ENCODE results near the gene FCN3.
"Not testable (repeated sequence)": the region's sequence is repeated elsewhere in the genome, so short reads cannot be mapped to it uniquely, and the experiment has no call there.

The FCN3 gene

GRCh38 chr1:27374362-27375086 is at the start of gene FCN3:
TSS of gene FCN3 (minus strand) at chr1:27374824. CDS start at chr1:27374818, 6 bp downstream.
- DNase-seq, result peak; percentile 68 to 86

DNA sequence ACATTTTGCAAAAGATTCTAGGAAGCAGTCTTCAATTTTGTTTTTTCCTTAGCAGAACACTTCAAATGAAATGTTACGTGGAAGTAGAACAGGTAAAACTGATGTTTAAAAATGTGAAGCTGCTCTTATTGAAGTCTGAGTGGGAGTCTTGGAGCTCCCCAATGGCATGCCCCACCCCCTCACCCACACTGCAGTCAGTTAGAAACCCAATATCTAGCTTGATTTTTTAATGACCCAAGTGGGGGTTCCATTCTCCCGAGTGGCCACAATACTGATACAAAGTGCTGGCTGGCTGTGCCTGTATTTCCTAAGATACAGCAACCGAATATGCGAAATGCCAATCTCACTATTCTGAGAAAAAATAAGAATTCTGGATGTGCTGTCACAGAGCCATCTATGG is 49.1 kb upstream of the FCN3 start:
- DNase-seq, result no peak

- DNase-seq, result no peak
These were observed 43.9 kb upstream of the FCN3 start for GRCh38 chr1:27418326-27419185.

DNA sequence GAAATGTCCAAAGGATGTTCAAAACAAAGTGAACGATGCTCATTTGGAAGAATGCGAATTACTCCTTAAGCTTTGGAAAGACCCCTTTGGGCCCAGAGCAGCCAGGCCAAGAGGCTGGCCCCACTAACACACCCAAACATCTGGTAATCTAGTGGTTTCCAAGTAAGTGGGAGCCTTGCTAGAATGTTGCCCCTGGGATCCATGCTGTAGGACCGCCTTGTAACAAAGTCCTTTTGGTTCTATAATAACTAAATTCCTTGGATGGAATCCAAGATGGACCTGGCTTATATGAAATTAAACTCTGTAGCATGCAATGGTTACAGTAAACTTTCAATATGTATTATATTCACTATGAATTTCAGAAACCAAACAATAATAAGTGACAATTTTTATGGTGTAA is 43.1 kb upstream of the FCN3 start:
- DNase-seq, result no peak

DNA sequence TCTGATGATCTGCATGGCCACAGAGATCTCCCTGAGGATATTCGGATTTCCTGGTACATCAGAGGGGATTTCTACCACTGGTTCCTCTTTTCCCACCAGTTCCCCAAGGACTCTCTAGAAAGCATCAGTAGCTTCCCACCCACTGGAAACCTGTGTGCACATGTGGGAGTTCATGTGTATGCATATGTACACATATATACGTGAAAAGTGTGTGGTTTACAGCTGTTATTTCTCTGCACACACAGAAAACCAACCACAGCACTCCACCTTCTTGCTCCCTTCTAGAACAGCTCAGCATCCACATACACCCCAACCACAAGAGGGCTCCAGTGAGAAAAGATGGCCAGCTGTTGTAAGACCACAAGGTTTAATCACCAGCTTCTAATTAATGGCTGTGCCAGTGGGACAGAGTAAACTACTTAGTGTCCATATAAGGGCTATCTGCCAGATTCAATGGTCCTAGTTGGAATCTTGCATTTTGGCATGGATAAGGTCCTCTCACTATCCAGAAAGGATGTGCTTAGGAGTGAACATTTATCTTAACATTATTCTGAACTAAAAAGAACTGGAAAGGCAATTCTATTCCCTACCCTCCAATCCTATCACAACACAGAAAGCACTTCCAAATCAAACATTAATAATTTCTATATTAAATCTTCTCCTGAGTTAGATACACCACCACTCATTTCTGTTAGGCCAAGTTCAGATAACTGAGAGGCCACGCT is 41.9 kb upstream of the FCN3 start:
- peak in 1 of 2 experiments; percentile 62 for DNase-seq

DNA sequence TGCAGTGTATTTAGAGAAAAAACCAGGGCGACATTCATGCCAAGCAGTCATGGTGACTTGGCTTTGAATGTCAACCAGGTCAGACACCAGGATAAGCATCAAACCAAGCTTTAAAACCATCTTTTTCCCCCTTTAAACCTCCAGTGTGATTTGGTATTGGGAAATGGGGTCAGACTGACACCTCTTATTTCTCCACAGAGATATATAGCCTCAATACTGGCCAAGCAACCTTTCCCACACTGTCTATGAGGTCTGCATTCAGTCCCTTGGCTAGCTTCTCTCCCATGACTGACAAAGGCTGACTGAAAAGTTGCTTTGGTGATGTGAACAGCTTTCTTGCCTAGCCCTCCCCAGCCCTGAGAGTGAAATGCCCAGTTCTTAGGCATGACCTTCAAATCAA is 39.5 kb upstream of the FCN3 start:
- DNase-seq, result no peak

DNA sequence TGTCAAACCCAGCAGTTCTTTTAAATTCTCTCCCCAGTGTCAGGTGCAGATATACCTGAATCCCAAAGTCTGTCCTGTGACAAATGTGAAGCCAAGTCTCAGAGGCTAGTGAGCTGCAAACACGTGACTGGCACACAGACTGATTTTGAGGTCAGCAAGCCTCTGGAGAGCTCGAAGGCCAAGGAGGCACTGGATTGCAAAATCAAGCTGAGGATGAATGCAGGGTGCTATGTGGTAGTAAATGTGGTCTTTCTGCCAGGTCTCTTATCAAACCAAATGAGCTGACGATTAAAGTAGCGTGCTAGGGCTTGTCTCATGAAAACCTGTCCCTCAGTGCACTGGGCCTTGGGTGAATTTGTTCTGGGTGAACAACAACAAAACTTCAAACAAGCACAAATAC is 38.4 kb upstream of the FCN3 start:
- no peak for DNase-seq

DNA sequence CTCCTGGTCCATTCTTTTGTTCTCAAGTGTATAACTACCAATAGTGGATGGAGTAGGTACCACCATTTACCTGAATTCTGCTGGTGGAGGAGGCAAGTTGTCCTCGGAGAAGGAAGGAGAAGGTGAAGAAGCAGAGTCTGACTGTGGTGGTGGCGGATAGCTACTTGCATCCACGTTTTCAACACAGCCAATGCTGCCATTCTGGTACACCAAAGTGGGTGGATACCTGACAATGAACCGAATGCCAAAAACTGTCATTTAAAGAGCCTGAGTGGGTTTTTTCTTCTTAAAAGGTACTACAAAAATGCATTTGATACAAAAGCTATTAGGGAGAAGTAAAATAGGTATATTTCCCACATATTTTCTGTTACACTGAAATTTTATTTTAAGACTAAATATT is 37.9 kb upstream of the FCN3 start:
- no peak for DNase-seq

DNA sequence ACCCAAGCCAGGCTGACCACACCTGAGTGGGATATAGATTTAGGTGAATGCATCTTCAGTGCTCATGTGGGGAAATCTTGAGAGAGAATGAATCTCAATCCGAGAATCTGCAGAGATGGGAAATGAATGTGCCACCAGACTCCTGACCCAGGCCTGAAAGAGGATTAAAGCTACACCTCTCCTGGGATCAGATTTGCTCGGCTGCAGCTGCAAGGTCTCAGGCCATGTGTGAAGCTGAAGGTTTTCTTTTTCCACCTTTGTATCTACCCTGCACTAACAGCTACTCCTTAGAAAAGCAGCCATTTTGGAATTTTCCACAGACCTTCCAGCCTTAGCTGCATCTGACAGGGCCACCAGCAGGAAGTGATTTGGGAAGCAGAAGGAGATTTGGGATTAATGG is 36.1 kb upstream of the FCN3 start:
- DNase-seq, result no peak

DNA sequence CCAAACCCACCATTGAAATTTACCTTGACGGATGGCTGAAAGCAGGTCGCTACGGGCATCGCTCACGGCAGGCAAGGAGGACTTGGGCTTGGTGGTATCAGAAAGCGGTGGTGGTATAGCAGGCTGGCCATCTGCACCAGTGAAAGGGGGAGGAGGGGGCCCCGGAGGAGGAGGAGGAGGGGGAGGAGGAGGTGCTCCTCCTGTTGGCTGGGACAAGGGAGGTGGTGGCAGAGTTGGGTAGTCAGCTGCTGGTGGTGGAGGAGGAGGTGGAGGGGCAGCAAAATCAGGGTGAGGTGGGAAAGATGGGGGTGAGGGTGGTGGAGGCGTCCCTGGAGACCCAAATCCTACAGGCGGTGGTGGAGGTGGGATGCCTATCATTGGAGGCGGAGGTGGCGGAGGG is 35.0 kb upstream of the FCN3 start:
- no peak for DNase-seq

GRCh38 chr1:27408151-27408550 is 33.5 kb upstream of the FCN3 start:
- no peak for DNase-seq

- DNase-seq, result not testable (repeated sequence)
These were observed 32.2 kb upstream of the FCN3 start for GRCh38 chr1:27406791-27407190.

GRCh38 chr1:27406362-27406680 is 31.7 kb upstream of the FCN3 start:
- no peak for DNase-seq

GRCh38 chr1:27405598-27406361 is 31.2 kb upstream of the FCN3 start:
- not testable (repeated sequence) for DNase-seq

DNA sequence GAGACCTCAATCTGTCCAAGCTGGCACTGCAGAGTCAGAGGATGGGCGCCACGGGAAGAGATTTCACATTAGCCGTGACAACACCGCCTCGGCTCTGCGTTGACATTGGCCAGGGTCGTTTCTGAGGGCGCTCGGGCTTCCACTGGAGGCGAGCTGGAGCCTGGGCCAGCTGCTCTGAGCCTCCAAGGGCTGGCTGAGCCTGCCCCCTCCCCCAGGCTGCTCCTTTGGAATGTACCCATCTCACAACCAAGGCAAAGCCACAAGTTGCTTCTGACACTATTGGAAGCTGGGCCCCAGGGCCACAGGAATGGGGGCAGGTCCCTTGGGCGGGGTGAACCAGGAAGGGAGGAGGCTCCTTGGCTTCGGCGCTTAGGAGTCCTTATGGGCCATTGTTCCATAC is 30.4 kb upstream of the FCN3 start:
- no peak for DNase-seq

DNA sequence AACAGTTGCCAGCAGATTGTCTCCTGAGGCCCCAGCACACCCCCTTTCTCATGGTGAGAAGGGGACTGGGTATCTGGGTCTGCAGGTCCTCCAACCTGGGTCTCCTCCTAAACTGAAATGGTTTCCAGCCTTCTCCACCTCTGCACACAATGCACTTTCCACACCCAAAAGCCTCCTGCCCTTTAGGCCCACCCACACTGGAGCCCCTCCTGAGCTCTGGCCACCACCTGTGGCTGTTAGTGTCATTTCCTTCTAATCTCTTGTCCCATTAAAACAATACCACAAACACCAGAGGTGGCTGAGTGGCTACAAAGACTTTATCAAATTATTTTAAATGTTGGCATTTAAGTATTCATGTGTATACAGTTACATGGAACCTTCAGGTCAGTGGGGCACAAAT is 29.3 kb upstream of the FCN3 start:
- DNase-seq, result no peak

GRCh38 chr1:27403065-27403726 is 28.6 kb upstream of the FCN3 start:
- DNase-seq, result no peak

DNA sequence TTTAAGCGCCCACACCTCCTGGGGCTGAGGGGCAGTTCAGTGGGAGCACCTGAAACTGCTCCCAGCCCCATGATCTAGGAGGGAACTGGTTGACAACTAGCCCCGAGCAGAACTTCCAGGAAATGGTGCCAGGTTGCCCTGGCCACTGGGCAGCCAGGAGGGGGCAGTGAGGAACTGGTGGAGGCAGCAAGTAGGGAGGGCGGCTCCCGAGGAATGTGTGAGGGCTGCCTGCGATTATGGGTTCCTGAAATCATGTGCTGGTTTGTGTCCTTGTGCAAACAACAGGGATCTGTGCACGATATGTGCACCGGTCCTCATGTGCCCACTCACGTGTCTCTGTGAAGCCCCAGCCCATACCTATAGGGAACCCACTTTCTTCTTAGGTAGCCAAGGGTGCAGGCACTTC is 27.7 kb upstream of the FCN3 start:
- peak in 1 of 2 experiments; percentile 29 for DNase-seq

GRCh38 chr1:27400963-27401341 is 26.3 kb upstream of the FCN3 start:
- DNase-seq, result no peak

GRCh38 chr1:27400082-27400962 is 25.7 kb upstream of the FCN3 start:
- DNase-seq, result peak in 1 of 2 experiments; percentile 53
